Measurements from ENCODE around the gene IFRD2.

The IFRD2 gene

GRCh38 chr3:50319181-50319893, 27.1 kb upstream of the IFRD2 start:
- Histone ChIP-seq H3K27ac (ENCODE audit: poor library complexity, severe bottlenecking) (peak overlapping the region; percentile 59), H3K4me3 (ENCODE audit: severe bottlenecking) (no peak overlapping the region), H3K9me3 (ENCODE audit: severe bottlenecking) (no peaks in the 10 kb centered on the region), H3K36me3 (ENCODE audit: low read depth) (peaks cover 36% of the 10 kb centered on the region), H3K27me3 (ENCODE audit: insufficient read depth, poor library complexity, severe bottlenecking) (no peaks in the 10 kb centered on the region), H3K4me1 (ENCODE audit: insufficient read depth, poor library complexity, severe bottlenecking) (peaks cover 19% of the 10 kb centered on the region)
- DNase-seq (ENCODE audit: low spot score) (peak; percentile 38), ATAC-seq (ENCODE audit: low read depth) (no peak)
- TF ChIP-seq CTCF (IDR thresholded peaks at IDR 0.05; ENCODE audit: poor library complexity, severe bottlenecking): no peak

GRCh38 chr3:50318615-50319014, 26.4 kb upstream of the IFRD2 start:
- TF ChIP-seq CTCF (IDR thresholded peaks at IDR 0.05; ENCODE audit: poor library complexity, severe bottlenecking): no peak
- H3K4me3 ChIP-seq (ENCODE audit: severe bottlenecking): no peak overlapping the region
- peak; percentile 46 for DNase-seq (ENCODE audit: low spot score)
- no peaks in the 10 kb centered on the region for H3K27me3 ChIP-seq (ENCODE audit: insufficient read depth, poor library complexity, severe bottlenecking)
- H3K4me1 ChIP-seq (ENCODE audit: insufficient read depth, poor library complexity, severe bottlenecking): peaks cover 19% of the 10 kb centered on the region
- no peak for ATAC-seq (ENCODE audit: low read depth)
- peaks cover 36% of the 10 kb centered on the region for H3K36me3 ChIP-seq (ENCODE audit: low read depth)
- peak overlapping the region; percentile 87 for H3K27ac ChIP-seq (ENCODE audit: poor library complexity, severe bottlenecking)
- H3K9me3 ChIP-seq (ENCODE audit: severe bottlenecking): no peaks in the 10 kb centered on the region

DNA sequence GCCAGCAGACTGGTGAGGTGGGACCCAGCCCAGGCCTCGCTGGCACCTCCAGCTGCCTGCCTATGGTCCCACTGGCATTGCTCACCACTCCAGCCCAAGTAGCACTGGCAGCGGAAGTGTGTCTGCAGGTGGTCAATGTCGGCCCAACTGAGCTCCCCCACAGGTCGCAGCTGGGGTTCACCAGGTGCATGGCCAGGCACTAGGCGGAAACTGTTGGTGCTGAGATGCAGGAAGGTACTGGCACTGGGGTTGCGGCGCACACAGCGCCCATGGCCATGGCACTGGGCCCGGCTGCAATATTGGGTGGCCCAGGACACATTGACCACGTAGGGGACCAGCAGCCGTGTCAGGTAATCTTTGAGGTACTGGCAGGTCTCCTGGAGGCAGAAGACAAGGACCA, 25.9 kb upstream of the IFRD2 start:
- no peaks in the 10 kb centered on the region for H3K9me3 ChIP-seq (ENCODE audit: severe bottlenecking)
- ATAC-seq (ENCODE audit: low read depth) (no peak), DNase-seq (ENCODE audit: low spot score) (no peak)
- peak overlapping the region; percentile 87 for H3K27ac ChIP-seq (ENCODE audit: poor library complexity, severe bottlenecking)
- no peaks in the 10 kb centered on the region for H3K27me3 ChIP-seq (ENCODE audit: insufficient read depth, poor library complexity, severe bottlenecking)
- no peak for TF ChIP-seq CTCF (IDR thresholded peaks at IDR 0.05; ENCODE audit: poor library complexity, severe bottlenecking)
- H3K36me3 ChIP-seq (ENCODE audit: low read depth): peaks cover 36% of the 10 kb centered on the region
- H3K4me3 ChIP-seq (ENCODE audit: severe bottlenecking): no peak overlapping the region
- peaks cover 19% of the 10 kb centered on the region for H3K4me1 ChIP-seq (ENCODE audit: insufficient read depth, poor library complexity, severe bottlenecking)

GRCh38 chr3:50317300-50317699, 25.1 kb upstream of the IFRD2 start:
- peaks cover 19% of the 10 kb centered on the region for H3K4me1 ChIP-seq (ENCODE audit: insufficient read depth, poor library complexity, severe bottlenecking)
- no peak overlapping the region for H3K4me3 ChIP-seq (ENCODE audit: severe bottlenecking)
- DNase-seq (ENCODE audit: low spot score) (peak; percentile 73), ATAC-seq (ENCODE audit: low read depth) (no peak)
- H3K27me3 ChIP-seq (ENCODE audit: insufficient read depth, poor library complexity, severe bottlenecking): no peaks in the 10 kb centered on the region
- H3K27ac ChIP-seq (ENCODE audit: poor library complexity, severe bottlenecking): peak overlapping the region; percentile 87
- peaks cover 36% of the 10 kb centered on the region for H3K36me3 ChIP-seq (ENCODE audit: low read depth)
- no peak for TF ChIP-seq CTCF (IDR thresholded peaks at IDR 0.05; ENCODE audit: poor library complexity, severe bottlenecking)
- H3K9me3 ChIP-seq (ENCODE audit: severe bottlenecking): no peaks in the 10 kb centered on the region

GRCh38 chr3:50316657-50317242, 24.5 kb upstream of the IFRD2 start:
- peak overlapping the region; percentile 87 for H3K27ac ChIP-seq (ENCODE audit: poor library complexity, severe bottlenecking)
- no peaks in the 10 kb centered on the region for H3K9me3 ChIP-seq (ENCODE audit: severe bottlenecking)
- peaks cover 19% of the 10 kb centered on the region for H3K4me1 ChIP-seq (ENCODE audit: insufficient read depth, poor library complexity, severe bottlenecking)
- no peaks in the 10 kb centered on the region for H3K27me3 ChIP-seq (ENCODE audit: insufficient read depth, poor library complexity, severe bottlenecking)
- ATAC-seq (ENCODE audit: low read depth): peak; percentile 88
- no peak for TF ChIP-seq CTCF (IDR thresholded peaks at IDR 0.05; ENCODE audit: poor library complexity, severe bottlenecking)
- no peak overlapping the region for H3K4me3 ChIP-seq (ENCODE audit: severe bottlenecking)
- peaks cover 36% of the 10 kb centered on the region for H3K36me3 ChIP-seq (ENCODE audit: low read depth)
- DNase-seq (ENCODE audit: low spot score): peak; percentile 99

Measured in RWPE2 (cell line).